Kidney epithelial cell (primary cell): ENCODE results near the gene SH3RF3. TPM values are rescaled to one million over a fixed set of nuclear protein-coding genes. Genes with fewer than 3 reads are reported as not detected.

Experiments used
- DNase-seq: peaks from one replicate; pipeline ENCODE4 v3.0.0-alpha.2; 2010; ENCODE audit warnings: low read depth
- H3K27me3 ChIP-seq: 2 replicates; pipeline ENCODE4 v1.6.0; 2011; ENCODE audit warnings: low read length; ENCODE audit not compliant: control insufficient read depth, insufficient read depth
- H3K36me3 ChIP-seq: 2 replicates; pipeline ENCODE4 v1.5.1; 2011; ENCODE audit warnings: low read length; ENCODE audit not compliant: control insufficient read depth, insufficient read depth
- H3K4me3 ChIP-seq: 2 replicates; pipeline ENCODE4 v1.5.1; 2011; ENCODE audit warnings: low read depth, mild to moderate bottlenecking, control low read depth, low read length
- CTCF ChIP-seq: IDR thresholded peaks from 2 replicates; pipeline ENCODE4 v1.5.1; 2011; ENCODE audit warnings: mild to moderate bottlenecking, moderate library complexity, low read length, control low read depth, inconsistent platforms; ENCODE audit not compliant: insufficient read depth, poor library complexity, severe bottlenecking
- total RNA-seq: library from RNA; depleted of rRNA; stranded (reverse); fragments of >200 nt; gene quantifications from 2 replicates; pipeline ENCODE4 v1.2.3, GENCODE V29; 2015

SH3RF3 gene
- total RNA-seq, 1 donor from 2014 or later = 9.6 TPM

- no peak for DNase-seq
- TF ChIP-seq CTCF = no peak
- Histone ChIP-seq H3K36me3 (no peaks in the 10 kb centered on the region), H3K4me3 (no peak overlapping the region), H3K27me3 (no peaks in the 10 kb centered on the region)
These were observed 127.9 kb downstream of the SH3RF3 start for GRCh38 chr2:109256921-109257320.

- Histone ChIP-seq H3K27me3 (no peaks in the 10 kb centered on the region), H3K36me3 (no peaks in the 10 kb centered on the region), H3K4me3 (no peak overlapping the region)
- no peak for TF ChIP-seq CTCF
- DNase-seq = no peak
These were observed 128.6 kb downstream of the SH3RF3 start for GRCh38 chr2:109257653-109258052.

- no peak for DNase-seq
- H3K36me3 ChIP-seq = no peaks in the 10 kb centered on the region
- no peak overlapping the region for H3K4me3 ChIP-seq
- no peak for TF ChIP-seq CTCF
- no peaks in the 10 kb centered on the region for H3K27me3 ChIP-seq
These were observed 129.4 kb downstream of the SH3RF3 start for GRCh38 chr2:109258376-109258775.

GRCh38 chr2:109258905-109259540 lies 130.0 kb downstream of the SH3RF3 start:
- no peak overlapping the region for H3K4me3 ChIP-seq
- DNase-seq = no peak
- no peak for TF ChIP-seq CTCF

GRCh38 chr2:109259671-109260070 lies 130.7 kb downstream of the SH3RF3 start:
- H3K27me3 ChIP-seq = no peaks in the 10 kb centered on the region
- no peak for TF ChIP-seq CTCF
- H3K4me3 ChIP-seq = no peak overlapping the region
- H3K36me3 ChIP-seq = no peaks in the 10 kb centered on the region
- DNase-seq = no peak

More at GRCh38 chr2:109258905-109259540, 130.0 kb downstream of the SH3RF3 start:
- Histone ChIP-seq H3K27me3 (no peaks in the 10 kb centered on the region), H3K36me3 (no peaks in the 10 kb centered on the region)

GRCh38 chr2:109260116-109260855 lies 131.3 kb downstream of the SH3RF3 start:
- H3K36me3 ChIP-seq = no peaks in the 10 kb centered on the region
- DNase-seq = no peak
- H3K27me3 ChIP-seq = no peaks in the 10 kb centered on the region
- H3K4me3 ChIP-seq = no peak overlapping the region
- no peak for TF ChIP-seq CTCF
